Ishikawa (cell line): ENCODE measurements around the gene NUP133.

Experiments
- CEBPB ChIP-seq: IDR thresholded peaks from 2 replicates; pipeline ENCODE4 v1.6.1; 2012
- CREB1 ChIP-seq: IDR thresholded peaks from 2 replicates; pipeline ENCODE4 v1.6.1; 2012; ENCODE audit warnings: low read depth
- EGR1 ChIP-seq: IDR thresholded peaks from 2 replicates; pipeline ENCODE4 v1.6.1; 2012
- EP300 ChIP-seq: IDR thresholded peaks from 2 replicates; pipeline ENCODE4 v1.6.1; 2012; ENCODE audit warnings: borderline replicate concordance
- FOXM1 ChIP-seq: IDR thresholded peaks from 2 replicates; pipeline ENCODE4 v1.6.1; 2012; ENCODE audit warnings: low read depth, borderline replicate concordance
- NFIC ChIP-seq: IDR thresholded peaks from 2 replicates; pipeline ENCODE4 v1.6.1; 2012
- RAD21 ChIP-seq: IDR thresholded peaks from 2 replicates; pipeline ENCODE4 v1.6.1; 2012; ENCODE audit warnings: low read depth
- TAF1 ChIP-seq: IDR thresholded peaks from 2 replicates; pipeline ENCODE4 v1.6.1; 2012; ENCODE audit warnings: low read depth, mild to moderate bottlenecking
- TCF12 ChIP-seq: IDR thresholded peaks from 2 replicates; pipeline ENCODE4 v1.6.1; 2012; ENCODE audit warnings: low read depth
- TEAD4 ChIP-seq: IDR thresholded peaks from 2 replicates; pipeline ENCODE4 v1.6.1; 2012
- YY1 ChIP-seq: IDR thresholded peaks from 2 replicates; pipeline ENCODE4 v1.6.1; 2012; ENCODE audit warnings: low read depth
- ZBTB7A ChIP-seq: IDR thresholded peaks from 2 replicates; pipeline ENCODE4 v1.6.1; 2012; ENCODE audit warnings: low read depth
- TF ChIP-seq, protein P1 (sequence below): IDR thresholded peaks from 2 replicates; pipeline ENCODE4 v1.6.1; 2012; ENCODE audit warnings: low read depth, mild to moderate bottlenecking
- TF ChIP-seq, protein P2 (sequence below): IDR thresholded peaks from 2 replicates; pipeline ENCODE4 v1.6.1; 2012
- TF ChIP-seq, protein P3 (sequence below): IDR thresholded peaks from 2 replicates; pipeline ENCODE4 v1.6.1; 2012

The NUP133 gene

DNA sequence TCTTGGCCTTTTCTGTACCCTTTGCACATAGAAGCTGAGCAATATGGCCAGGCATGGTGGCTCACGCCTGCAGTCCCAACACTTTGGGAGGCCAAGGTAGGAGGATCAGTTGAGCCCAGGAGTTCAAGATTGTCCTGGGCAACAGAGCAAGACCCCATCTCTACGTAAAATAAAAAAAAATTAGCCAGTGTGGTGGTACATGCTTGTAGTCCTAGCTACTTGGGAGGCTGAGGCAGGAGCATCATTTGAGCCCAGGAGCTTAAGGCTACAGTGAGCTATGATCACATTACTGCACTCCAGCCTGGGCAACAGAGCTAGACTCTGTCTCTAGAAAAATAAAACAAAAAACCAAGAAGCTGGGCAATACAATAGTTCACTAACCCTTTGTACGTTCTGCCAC lies 80.6 kb downstream of the NUP133 start:
- no peak for TF ChIP-seq CEBPB
- no peak for TF ChIP-seq RAD21
- TF ChIP-seq, protein P1, sequence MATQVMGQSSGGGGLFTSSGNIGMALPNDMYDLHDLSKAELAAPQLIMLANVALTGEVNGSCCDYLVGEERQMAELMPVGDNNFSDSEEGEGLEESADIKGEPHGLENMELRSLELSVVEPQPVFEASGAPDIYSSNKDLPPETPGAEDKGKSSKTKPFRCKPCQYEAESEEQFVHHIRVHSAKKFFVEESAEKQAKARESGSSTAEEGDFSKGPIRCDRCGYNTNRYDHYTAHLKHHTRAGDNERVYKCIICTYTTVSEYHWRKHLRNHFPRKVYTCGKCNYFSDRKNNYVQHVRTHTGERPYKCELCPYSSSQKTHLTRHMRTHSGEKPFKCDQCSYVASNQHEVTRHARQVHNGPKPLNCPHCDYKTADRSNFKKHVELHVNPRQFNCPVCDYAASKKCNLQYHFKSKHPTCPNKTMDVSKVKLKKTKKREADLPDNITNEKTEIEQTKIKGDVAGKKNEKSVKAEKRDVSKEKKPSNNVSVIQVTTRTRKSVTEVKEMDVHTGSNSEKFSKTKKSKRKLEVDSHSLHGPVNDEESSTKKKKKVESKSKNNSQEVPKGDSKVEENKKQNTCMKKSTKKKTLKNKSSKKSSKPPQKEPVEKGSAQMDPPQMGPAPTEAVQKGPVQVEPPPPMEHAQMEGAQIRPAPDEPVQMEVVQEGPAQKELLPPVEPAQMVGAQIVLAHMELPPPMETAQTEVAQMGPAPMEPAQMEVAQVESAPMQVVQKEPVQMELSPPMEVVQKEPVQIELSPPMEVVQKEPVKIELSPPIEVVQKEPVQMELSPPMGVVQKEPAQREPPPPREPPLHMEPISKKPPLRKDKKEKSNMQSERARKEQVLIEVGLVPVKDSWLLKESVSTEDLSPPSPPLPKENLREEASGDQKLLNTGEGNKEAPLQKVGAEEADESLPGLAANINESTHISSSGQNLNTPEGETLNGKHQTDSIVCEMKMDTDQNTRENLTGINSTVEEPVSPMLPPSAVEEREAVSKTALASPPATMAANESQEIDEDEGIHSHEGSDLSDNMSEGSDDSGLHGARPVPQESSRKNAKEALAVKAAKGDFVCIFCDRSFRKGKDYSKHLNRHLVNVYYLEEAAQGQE, result no peak
- no peak for TF ChIP-seq ZBTB7A
- no peak for TF ChIP-seq NFIC
- TF ChIP-seq CREB1, result no peak
- TF ChIP-seq, protein P2, sequence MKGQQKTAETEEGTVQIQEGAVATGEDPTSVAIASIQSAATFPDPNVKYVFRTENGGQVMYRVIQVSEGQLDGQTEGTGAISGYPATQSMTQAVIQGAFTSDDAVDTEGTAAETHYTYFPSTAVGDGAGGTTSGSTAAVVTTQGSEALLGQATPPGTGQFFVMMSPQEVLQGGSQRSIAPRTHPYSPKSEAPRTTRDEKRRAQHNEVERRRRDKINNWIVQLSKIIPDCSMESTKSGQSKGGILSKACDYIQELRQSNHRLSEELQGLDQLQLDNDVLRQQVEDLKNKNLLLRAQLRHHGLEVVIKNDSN, result no peak
- TF ChIP-seq EGR1, result no peak
- TF ChIP-seq TCF12, result no peak
- TF ChIP-seq FOXM1, result no peak
- TF ChIP-seq TEAD4, result no peak
- TF ChIP-seq YY1, result no peak
- TF ChIP-seq, protein P3, sequence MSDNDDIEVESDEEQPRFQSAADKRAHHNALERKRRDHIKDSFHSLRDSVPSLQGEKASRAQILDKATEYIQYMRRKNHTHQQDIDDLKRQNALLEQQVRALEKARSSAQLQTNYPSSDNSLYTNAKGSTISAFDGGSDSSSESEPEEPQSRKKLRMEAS, result no peak
- no peak for TF ChIP-seq EP300
- TF ChIP-seq TAF1, result no peak

DNA sequence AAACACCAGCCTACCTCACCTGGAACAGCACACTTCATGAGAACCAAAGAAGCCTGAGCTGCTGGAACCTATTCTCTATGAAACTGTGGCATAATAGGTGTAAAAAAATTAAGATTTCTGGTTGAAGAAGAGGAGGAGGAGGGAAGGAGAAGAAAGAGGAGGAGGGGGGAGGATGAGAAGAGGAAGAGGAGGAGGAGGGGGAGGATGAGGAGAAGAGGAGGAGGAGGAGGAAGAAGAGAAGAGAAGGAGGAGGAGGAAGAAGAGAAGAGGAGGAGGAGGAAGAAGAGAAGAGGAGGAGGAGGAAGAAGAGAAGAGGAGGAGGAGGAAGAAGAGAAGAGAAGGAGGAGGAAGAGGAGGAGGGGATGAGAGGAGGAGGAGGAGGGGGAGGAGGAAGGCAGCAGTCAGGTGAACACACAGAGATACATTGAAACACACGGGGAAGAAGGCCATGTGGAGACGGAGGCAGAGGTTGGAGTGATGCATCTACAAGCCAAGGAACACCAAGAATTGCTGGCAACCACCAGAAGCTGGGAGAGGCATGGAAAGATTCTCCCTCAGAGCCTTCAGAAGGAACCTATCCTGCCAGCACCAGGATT lies 82.5 kb downstream of the NUP133 start:
- TF ChIP-seq CREB1 (no peak), EGR1 (no peak), ZBTB7A (no peak), TEAD4 (no peak), TAF1 (no peak), EP300 (no peak)

DNA sequence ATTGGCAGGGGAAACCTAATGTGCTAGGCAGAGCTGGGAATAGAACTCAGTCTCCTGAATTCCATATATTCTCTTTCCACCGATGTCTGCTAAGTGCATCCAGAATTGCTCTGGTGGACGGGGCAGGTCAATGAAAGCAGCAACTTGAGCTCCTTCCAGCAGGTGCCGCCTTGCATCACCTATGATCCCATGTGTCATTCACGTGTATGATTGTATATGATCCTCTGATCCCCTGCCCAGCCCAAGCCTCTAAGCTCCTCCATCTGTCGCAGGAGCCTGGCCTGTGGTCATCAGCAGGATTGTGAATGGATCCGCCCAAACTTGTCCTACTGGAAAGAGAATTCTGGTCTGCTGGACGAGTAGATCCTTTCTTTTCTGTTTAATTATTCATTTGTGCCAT lies 87.4 kb downstream of the NUP133 start:
- TF ChIP-seq EGR1 (no peak), RAD21 (peak; percentile 30; the same call in 1 of the 2 replicates)

DNA sequence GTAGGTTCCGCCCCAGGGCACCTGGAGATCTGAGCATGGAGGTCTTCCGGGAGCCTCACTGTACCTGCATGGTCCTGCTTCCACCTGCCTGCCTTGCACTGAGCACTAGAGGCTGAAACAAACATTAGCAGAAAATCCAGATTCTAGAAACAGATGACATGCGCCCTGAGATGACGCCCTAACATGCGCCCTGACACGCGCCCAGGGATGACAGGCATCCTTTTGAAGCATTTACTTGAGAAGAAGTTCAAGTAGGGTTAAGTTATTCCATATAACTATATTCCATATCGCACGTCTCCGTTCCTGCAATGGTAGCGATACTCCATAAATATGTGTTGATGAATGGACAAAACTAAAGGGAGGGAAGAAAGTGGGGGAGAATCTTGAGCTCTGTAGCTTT lies 87.9 kb downstream of the NUP133 start:
- TF ChIP-seq RAD21, result no peak
- no peak for TF ChIP-seq TCF12
- TF ChIP-seq, protein P1, result no peak
- no peak for TF ChIP-seq CEBPB
- no peak for TF ChIP-seq YY1
- TF ChIP-seq EP300, result no peak
- TF ChIP-seq ZBTB7A, result no peak
- no peak for TF ChIP-seq CREB1
- no peak for TF ChIP-seq NFIC
- TF ChIP-seq EGR1, result no peak
- TF ChIP-seq, protein P2, result no peak
- TF ChIP-seq TEAD4, result no peak
- TF ChIP-seq, protein P3, result no peak
- TF ChIP-seq FOXM1, result no peak
- no peak for TF ChIP-seq TAF1

DNA sequence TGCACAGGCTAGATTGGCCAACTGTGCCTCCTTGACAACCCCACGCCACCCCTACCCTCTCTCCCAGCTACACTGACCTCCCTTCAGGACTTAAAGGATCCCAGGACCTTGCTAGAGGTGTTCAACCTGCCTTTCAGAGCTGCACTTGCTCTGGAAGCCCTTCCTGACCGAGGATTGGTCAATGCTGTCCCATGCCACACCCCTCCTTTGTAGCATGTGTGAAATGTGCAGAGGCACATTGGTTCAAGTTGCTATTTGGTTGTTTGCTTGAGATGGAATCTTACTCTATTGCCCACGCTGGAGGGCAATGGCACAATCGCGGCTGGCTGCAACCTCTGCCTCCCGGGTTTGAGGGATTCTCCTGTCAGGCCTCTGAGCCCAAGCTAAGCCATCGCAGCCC lies 96.1 kb downstream of the NUP133 start:
- TF ChIP-seq EGR1 (no peak), CEBPB (no peak), ZBTB7A (no peak), YY1 (no peak)
- TF ChIP-seq, protein P2, result no peak

DNA sequence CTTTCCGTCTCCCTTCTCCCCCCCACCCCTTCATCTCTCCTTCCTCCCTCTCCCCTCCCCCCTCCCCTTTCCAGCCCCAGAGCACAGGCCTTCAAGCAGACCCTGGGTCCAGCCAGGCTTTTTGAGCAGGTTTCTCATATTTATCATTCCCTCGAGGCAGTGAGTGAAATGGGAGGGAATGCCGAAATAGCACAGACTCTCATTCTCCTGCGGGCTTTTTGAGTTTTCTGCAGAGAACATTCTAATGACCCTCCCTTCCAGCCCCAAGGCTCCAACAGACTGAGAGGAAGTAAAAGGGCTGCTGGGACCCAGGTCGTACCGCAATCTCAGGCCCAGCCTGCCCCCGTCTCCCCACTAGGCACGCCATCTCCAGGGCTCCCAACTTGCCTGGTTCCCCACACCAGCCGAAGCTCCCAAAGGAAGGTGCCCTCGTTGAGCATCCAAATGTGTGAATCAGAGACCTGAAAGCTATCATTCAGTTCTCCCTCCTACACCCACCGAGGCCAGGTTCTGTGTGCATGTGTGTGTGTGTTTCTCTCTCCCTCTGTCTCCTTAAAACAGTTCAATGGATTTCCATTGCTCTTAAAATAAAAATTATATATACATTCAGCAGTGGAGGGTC lies 96.6 kb downstream of the NUP133 start:
- TF ChIP-seq TAF1 (no peak), EP300 (no peak), CEBPB (no peak), FOXM1 (no peak), ZBTB7A (no peak), CREB1 (no peak), TEAD4 (no peak), YY1 (no peak), TCF12 (no peak), EGR1 (no peak), NFIC (no peak), RAD21 (no peak)
- TF ChIP-seq, protein P3, result no peak
- TF ChIP-seq, protein P1, result no peak
- TF ChIP-seq, protein P2, result no peak
